Ishikawa (cell line): ENCODE measurements around the gene SLC25A23.
A peak's percentile ranks its signal among the peaks of the same experiment; 100 is the strongest.

Source experiments
- CEBPB ChIP-seq: IDR thresholded peaks from 2 replicates; pipeline ENCODE4 v1.6.1; 2012
- CREB1 ChIP-seq: IDR thresholded peaks from 2 replicates; pipeline ENCODE4 v1.6.1; 2012; ENCODE audit warnings: low read depth
- EGR1 ChIP-seq: IDR thresholded peaks from 2 replicates; pipeline ENCODE4 v1.6.1; 2012
- EP300 ChIP-seq: IDR thresholded peaks from 2 replicates; pipeline ENCODE4 v1.6.1; 2012; ENCODE audit warnings: borderline replicate concordance
- FOXM1 ChIP-seq: IDR thresholded peaks from 2 replicates; pipeline ENCODE4 v1.6.1; 2012; ENCODE audit warnings: low read depth, borderline replicate concordance
- MAX ChIP-seq: IDR thresholded peaks from 2 replicates; pipeline ENCODE4 v1.6.1; 2012
- NFIC ChIP-seq: IDR thresholded peaks from 2 replicates; pipeline ENCODE4 v1.6.1; 2012
- RAD21 ChIP-seq: IDR thresholded peaks from 2 replicates; pipeline ENCODE4 v1.6.1; 2012; ENCODE audit warnings: low read depth
- REST ChIP-seq: IDR thresholded peaks from 2 replicates; pipeline ENCODE4 v1.6.1; 2012; ENCODE audit warnings: low read depth, mild to moderate bottlenecking
- TAF1 ChIP-seq: IDR thresholded peaks from 2 replicates; pipeline ENCODE4 v1.6.1; 2012; ENCODE audit warnings: low read depth, mild to moderate bottlenecking
- TCF12 ChIP-seq: IDR thresholded peaks from 2 replicates; pipeline ENCODE4 v1.6.1; 2012; ENCODE audit warnings: low read depth
- TEAD4 ChIP-seq: IDR thresholded peaks from 2 replicates; pipeline ENCODE4 v1.6.1; 2012
- YY1 ChIP-seq: IDR thresholded peaks from 2 replicates; pipeline ENCODE4 v1.6.1; 2012; ENCODE audit warnings: low read depth
- ZBTB7A ChIP-seq: IDR thresholded peaks from 2 replicates; pipeline ENCODE4 v1.6.1; 2012; ENCODE audit warnings: low read depth
- TF ChIP-seq, protein P1 (sequence below): IDR thresholded peaks from 2 replicates; pipeline ENCODE4 v1.6.1; 2012

The SLC25A23 gene

GRCh38 chr19:6459262-6460098 lies at the start of gene SLC25A23:
Gene SLC25A23 (minus strand): TSS chr19:6459792. CDS start chr19:6459628, 164 bp downstream.
- TF ChIP-seq REST (no peak), CREB1 (no peak), EP300 (no peak), NFIC (no peak), MAX (no peak; the same call in none of the 2 replicates), ZBTB7A (no peak), RAD21 (no peak), CEBPB (0 out of 2 replicates have a peak, but pooled peaks have one; percentile 22), TEAD4 (no peak), YY1 (no peak), TCF12 (no peak), TAF1 (peak; percentile 31; the same call in 1 of the 2 replicates), EGR1 (0 out of 2 replicates have a peak, but pooled peaks have one; percentile 18)
- TF ChIP-seq, protein P1, sequence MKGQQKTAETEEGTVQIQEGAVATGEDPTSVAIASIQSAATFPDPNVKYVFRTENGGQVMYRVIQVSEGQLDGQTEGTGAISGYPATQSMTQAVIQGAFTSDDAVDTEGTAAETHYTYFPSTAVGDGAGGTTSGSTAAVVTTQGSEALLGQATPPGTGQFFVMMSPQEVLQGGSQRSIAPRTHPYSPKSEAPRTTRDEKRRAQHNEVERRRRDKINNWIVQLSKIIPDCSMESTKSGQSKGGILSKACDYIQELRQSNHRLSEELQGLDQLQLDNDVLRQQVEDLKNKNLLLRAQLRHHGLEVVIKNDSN, result no peak

- no peak for TF ChIP-seq TAF1
- TF ChIP-seq REST, result no peak
Observed at GRCh38 chr19:6503407-6504201, 44.0 kb upstream of the SLC25A23 start.

DNA sequence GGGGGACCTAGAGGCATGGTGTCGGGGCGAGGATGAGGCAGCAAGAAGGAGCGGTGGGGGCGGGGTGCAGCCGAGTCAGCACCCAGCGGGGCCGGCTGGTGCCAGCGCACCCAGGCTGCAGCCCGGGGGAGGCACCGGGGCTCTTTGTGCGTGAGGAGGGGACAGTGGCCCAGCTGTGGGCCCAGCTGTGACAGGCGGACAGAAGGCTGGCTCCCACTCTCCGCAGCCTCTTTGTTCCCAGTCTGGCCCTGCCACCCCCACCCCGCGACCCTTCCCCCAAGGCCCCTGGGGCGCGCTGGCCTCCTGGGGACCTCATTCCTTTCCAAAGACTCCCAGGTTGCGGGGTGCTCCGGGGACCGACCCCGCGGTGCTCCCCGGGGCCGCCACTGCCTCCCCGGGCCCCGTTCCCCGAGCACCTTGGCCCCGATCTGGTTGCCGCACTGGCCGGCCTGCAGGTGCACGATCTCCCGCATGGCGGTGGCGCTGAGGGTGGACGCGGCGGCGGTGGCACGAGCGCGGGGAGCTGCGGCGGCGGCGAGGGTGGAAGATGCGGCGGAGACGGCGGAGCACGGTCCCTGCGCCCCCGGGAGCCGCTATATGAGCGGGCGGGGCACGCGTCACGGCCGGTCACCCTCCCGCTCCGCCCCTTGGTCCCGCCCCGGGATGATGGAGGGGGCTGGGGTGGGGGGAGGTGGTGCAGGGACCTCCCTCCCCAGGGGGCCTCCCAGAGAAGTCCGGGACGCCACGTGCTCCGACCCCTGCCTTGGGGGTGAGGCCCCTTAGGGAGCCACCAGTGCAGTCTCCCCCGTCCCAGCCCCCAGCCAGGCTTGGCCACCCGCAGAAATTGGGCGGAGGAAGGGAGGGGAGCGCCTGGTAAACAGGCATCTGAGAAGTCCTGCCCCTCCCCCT lies 42.4 kb upstream of the SLC25A23 start, which contains the start of gene TUBB4A:
TUBB4A (minus strand) TSS at position 570 of the 909 bp plus-strand sequence; CDS start at position 473, 97 bp downstream.
- TF ChIP-seq TEAD4 (no peak), NFIC (no peak), CEBPB (no peak), REST (no peak), ZBTB7A (peak; percentile 78; the same call in 1 of the 2 replicates)

DNA sequence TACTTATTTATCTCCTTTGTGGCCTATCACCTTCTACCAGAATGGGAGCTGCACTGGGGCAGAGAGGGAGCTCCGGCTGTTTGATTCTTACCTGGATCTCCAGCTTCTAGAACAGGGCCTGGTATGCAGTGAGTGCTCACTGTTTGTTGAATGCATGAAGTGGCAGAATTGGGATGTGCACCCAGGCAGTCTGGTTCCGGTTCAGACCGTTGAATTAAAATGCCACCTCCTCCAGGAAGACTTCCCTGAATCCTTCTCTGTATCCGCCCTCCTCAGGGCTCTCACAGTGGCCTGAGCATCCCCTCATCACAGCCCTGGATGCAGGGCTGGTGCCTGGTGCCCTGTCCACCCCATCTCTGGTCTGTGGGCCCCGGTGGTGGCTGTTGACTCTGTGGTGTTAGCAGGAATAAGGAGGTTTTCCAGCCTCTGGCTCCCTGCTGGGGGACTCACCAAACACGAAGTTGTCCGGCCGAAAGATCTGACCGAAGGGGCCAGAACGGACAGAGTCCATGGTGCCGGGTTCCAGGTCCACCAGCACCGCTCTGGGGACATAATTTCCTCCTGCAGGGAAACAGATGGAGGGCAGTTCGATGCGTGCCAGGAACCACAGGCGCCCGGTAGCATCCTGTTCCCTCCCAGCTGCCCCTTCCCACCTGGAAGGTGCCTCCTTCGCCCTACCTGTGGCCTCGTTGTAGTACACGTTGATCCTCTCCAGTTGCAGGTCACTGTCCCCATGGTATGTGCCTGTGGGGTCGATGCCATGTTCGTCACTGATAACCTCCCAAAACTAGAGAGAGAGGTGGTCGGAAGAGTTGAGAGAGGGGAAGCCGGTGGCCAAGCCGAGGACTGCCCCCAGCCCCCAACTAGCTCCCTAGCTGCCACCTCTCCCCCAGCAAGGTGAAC lies 41.5 kb upstream of the SLC25A23 start:
- no peak for TF ChIP-seq ZBTB7A
- TF ChIP-seq TEAD4, result no peak
- TF ChIP-seq REST, result no peak
- no peak for TF ChIP-seq CEBPB
- no peak for TF ChIP-seq FOXM1
- TF ChIP-seq EGR1, result no peak
- TF ChIP-seq TAF1, result no peak
- TF ChIP-seq EP300, result no peak
- TF ChIP-seq NFIC, result no peak
- TF ChIP-seq MAX, result no peak
- no peak for TF ChIP-seq CREB1
- TF ChIP-seq YY1, result no peak
- no peak for TF ChIP-seq TCF12
- TF ChIP-seq, protein P1, result no peak
- no peak for TF ChIP-seq RAD21
